ENCODE data around the gene NEK9. TPM values are rescaled to one million over a fixed set of nuclear protein-coding genes. Genes with fewer than 3 reads are reported as not detected.

Gene NEK9
- total RNA-seq, 1 donor from 2014 or later: 119 TPM

DNA sequence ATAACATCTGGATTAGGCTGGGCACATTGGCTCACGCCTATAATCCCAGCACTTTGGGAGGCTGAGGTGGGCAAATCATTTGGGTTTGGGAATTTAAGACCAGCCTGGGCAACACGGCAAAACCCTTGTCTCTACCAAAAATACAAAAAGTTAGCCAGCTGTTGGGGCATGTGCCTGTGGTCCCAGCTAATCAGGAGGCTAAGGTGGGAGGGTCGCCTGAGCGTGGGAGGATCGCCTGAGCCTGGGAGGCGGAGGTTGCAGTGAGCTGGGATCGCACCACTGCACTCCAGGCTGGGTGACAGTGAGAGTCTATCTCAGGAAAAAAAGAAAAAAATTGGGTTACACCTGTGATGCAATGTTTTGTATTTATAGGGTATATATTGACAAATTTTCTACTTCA is 5.3 kb downstream of the NEK9 start:
- DNase-seq (no peak), ATAC-seq (no peak)
- intact Hi-C loops (cut with micrococcal nuclease): no loop called here

DNA sequence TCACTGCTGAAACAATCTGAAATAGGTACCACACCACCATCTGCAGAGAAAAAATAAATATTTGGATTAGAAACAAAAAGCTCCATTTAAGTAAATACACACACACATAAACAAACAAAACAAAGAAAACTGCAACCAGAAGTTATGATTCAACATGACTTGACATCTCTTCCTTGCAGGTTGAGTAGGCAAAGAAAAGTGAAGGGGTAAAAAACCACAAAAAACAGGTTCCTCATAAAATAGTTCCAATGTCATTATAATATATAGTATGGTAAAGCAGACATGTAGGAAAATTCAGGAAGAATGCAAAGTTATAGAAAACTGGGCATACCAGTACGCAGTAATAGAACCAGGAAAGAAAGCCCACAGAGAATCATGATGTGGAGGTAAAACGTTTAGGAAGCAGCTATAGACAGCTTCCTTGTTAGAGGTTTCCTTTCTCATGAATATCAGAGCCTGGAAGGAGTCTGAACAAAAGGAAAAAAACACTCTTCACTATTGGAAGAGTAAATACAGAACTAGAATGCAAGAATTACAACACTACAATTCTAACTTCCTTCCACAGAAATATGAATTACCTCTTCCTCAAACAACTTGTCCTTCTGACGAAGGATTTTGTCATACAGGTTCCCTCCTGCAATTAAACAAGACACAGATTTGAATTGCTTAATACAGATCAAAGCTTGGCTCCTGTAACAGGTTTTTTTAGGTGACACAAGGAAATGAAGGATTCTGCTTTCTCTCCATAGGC is 6.1 kb downstream of the NEK9 start:
- DNase-seq (no peak), ATAC-seq (no peak)
- intact Hi-C loops (cut with micrococcal nuclease): no loop called here

DNA sequence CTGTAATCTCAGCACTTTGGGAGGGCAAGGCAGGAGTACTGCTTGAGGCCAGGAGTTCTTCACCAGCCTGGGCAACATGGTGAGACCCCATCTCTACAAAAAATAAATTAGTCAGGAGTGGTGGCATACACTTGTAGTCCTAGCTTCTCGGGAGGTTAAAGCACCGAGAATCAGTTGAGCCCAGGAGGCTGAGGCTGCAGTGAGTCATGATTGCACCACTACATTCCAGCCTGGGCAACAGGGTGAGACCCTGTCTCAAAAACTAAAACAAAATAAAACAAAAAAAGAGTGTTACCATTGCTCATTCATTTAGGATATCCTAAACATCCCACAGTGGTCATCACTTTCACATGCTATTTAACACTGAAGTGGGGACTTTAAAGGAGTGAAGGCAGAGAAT is 7.8 kb downstream of the NEK9 start:
- ATAC-seq (no peak), DNase-seq (no peak)
- intact Hi-C loops (cut with micrococcal nuclease): no loop called here

DNA sequence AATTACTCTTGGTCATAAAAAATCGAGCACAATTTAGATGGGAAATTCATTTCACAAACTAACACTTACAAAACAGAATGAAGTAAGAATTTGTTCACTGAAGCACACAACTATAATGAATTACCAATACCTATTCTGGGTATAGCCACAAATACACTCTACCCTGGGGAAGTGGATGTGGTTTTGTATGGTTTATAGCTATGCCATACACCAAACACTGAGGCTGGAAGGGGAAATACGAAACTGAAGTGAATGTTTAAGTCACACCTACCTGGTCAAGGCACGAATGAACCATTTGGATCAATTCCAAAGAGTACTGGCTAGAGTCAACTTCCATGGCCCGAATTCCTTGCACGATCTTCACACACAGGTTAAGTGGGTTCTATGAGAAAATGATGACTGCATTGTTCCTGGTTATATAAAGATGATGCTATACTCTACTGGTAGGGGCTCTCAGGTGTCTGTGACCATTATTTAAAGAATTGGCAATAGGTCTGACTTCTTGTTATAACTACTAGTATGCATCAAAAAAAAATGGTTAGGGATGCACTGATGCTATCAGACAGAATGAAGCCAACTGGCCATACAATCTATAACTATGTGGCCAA is 12.8 kb downstream of the NEK9 start:
- intact Hi-C loops (cut with micrococcal nuclease): no loop called here
- ATAC-seq (no peak), DNase-seq (no peak)

DNA sequence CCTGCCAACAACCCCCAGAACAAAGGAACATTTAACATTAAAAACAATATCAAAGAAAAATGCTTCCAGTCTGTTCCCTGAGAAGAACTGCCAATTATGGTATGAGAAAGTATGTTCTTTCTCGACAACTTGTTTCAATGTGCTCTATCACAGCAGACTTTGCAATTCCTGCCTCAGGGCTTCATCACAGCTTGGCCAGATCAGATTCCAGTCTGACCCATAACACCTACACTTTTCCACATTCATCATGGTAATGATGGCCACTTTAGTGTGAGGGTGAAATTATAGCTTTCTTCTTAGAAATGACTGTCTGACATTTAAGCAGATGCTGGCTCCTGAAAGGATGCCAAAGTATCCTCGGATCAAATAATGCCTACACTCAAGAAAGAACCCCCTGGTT is 17.0 kb downstream of the NEK9 start:
- DNase-seq: no peak
- no peak for ATAC-seq
- intact Hi-C loops (cut with micrococcal nuclease): no loop called here

DNA sequence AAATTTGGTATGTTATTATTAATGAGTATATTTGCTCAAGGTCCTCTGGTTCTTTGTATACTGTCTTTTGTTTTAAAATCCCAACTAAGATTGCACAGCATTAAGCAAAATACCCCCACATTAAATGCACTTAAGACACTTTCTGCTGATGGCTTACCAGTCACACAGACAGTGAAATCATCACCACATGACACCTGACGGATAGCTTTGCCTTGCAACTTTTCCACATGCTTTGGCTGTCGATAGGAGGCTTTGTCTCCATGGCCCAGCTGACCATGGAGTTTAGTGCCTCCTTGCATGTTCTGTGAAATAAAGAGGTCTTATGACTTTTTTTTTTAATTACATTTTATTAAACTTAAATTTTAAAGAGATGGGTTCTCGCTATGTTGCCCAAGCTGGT is 19.7 kb downstream of the NEK9 start:
- intact Hi-C loops (cut with micrococcal nuclease): no loop called here
- no peak for ATAC-seq
- no peak for DNase-seq

DNA sequence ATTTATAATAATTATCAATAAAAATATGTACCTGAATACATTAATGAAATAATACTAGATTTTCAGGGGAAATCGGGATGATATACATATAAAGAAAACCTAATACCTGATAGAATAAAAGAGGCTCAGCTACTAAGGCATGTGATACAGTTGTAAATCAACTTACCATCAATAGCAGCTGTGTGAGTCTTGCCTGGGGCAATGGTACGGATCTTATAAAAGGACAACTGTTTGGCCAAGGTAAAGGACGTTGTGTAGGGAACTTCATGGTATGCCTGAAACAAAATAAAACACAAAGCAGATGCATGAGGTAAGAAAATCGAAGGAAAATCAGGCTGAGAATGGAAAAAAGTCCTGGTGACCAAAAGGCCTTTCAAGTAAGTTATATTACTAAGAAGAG is 25.4 kb downstream of the NEK9 start:
- ATAC-seq (no peak), DNase-seq (no peak)
- intact Hi-C loops (cut with micrococcal nuclease): no loop called here

DNA sequence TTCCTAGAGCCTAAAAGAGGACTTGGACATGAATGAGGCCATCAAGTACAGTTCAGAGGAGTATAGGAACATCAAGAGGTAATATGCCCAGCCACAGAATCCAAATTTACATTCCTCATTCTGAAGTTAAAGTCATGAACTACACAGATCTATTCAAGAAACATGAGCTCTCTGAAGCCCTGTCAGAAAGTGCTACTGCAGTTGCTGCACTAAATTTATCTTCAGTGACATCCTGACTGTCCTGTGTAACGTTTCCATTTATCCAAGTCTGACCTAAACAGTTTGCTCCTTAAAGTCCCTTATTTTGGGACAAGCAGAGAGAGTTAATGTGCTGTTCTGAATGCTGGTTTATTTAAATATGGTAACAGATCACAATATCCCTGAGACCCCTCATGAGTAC is 28.2 kb downstream of the NEK9 start:
- DNase-seq (no peak), ATAC-seq (no peak)
- intact Hi-C loops (cut with micrococcal nuclease): no loop called here

DNA sequence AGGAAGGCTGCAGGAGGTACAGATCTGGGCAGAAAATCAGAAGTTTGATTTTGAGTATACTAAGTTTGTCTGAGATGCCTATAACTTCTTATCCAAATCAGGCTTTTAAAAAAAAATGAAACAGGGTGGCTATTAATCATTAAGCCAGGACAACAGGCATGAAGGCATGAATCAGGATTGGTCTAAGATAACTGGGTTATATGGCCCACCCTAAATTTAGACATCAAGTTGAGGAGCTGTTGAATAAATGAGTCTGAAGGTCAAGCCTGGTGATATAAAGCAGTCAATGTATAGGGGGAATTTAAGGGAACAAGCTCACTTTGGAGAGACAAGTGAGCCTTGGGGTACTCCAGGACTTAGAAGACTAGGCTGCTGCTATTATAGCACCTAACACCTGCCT is 28.6 kb downstream of the NEK9 start:
- intact Hi-C loops (cut with micrococcal nuclease): no loop called here
- DNase-seq: no peak
- ATAC-seq: no peak

DNA sequence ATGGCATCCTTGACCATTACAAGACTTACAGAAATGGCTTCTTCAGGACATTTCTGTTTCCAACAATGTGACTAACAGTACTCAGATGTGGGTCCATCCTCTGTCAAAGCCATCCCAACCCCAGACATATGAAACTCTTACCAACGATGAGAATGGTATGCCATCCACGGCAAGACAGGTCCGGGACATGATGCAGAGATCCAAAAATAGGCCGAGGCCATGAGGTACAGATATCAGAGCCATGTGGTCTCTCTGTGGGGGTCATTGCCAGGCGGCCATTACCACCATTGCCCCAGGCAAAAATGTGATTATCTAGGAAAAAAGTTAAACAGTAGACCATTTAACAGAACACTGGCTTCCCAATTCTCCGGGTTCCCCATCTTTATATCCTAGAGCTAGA is 29.9 kb downstream of the NEK9 start:
- peak; percentile 71 for ATAC-seq
- DNase-seq: no peak
- intact Hi-C loops (cut with micrococcal nuclease): no loop called here

DNA sequence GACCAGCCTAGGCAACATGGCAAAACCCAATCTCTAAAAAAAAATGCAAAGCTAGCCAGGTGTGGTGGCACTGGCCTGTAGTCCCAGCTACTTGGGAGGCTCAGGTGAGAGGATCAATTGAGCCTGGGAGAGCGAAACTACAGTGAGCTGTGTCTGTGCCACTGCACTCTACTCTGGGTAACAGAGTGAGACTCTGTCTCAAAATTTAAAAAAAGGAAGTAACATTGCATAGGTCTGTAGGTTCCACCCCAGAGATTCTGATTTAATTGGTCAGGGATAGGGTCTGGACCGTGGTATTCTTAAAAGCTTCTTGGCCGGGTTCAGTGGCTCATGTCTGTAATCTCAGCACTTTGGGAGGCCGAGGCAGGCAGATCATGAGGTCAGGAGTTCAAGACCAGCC is 31.2 kb downstream of the NEK9 start:
- intact Hi-C loops (cut with micrococcal nuclease): no loop called here
- ATAC-seq: no peak
- no peak for DNase-seq

DNA sequence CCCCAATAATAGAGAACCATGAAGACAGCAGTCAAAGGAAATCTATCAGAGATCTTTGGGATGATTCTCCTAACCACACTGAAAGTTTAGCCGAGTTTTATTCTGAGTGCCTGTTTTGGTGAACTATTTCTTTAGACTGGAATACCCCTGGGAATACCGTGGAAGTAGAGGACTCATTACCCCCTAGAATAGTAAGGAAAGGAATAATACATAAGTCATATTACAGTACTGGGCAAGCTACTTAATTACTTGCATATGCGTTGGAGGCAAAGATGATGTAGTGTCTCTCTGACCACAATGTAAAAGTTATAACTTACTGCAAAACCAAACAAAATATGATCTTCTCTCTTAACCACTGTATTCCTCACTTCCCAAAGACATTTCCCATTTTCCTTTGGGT is 32.0 kb downstream of the NEK9 start:
- no peak for ATAC-seq
- intact Hi-C loops (cut with micrococcal nuclease): no loop called here
- no peak for DNase-seq

DNA sequence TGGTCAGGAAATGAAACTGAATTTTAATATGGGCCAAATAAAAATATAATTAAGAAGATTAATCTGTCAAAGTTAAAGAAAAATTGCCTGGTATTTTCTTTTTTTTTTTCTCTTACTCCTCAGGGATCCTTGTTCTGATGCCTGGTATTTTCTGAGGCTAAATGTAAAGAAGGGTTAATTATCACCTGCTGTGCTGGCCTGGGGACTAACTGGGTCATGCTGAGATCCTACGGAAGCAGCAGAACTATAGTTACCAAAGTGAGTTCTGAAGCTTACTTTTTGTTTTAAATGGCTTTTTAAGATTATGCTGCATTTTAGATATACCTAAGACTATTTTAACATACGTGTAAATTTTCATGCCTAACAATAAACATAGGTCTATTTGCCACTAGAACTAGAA is 34.1 kb downstream of the NEK9 start:
- DNase-seq: no peak
- no peak for ATAC-seq
- intact Hi-C loops (cut with micrococcal nuclease): no loop called here

DNA sequence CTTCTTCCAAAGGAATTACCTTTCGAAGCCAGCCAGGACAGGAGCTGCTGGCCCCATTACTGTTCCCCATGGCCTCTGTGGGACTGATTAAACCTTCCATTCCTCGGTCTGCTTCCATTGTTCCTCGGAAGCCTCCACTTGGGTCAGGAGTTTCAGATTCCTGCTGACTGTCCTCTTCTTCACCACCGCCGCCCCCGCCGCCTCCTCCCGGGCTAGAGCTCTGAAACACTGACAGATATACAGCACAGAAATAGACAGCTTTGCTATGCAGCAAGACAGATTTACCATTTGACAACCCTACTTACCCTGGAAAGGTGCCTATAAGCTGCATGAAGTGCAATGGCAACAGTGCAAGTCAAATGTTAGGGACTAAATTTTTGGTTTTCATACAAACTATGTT is 35.6 kb downstream of the NEK9 start:
- no peak for ATAC-seq
- intact Hi-C loops (cut with micrococcal nuclease): no loop called here

DNA sequence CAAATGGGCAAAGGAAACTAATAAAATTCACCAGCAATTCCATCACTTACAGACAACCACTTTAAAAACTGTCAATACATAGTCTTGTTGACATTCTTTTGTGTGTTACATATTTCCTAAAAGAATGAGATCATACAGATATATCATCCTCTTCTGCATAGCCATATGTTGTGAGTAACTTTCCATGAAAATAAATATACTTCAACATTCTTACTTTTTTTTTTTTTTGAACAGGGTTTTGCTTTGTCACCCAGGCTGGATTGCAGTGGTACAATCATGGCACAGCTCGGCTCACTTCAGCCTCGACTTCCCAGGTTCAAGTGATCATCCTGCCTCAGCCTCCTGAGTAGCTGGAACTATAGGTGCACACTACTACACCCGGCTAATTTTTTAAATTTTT is 36.5 kb downstream of the NEK9 start:
- ATAC-seq (no peak), DNase-seq (no peak)
- intact Hi-C loops (cut with micrococcal nuclease): no loop called here

More for the DNA sequence above, 35.6 kb downstream of the NEK9 start:
- DNase-seq: no peak

DNA sequence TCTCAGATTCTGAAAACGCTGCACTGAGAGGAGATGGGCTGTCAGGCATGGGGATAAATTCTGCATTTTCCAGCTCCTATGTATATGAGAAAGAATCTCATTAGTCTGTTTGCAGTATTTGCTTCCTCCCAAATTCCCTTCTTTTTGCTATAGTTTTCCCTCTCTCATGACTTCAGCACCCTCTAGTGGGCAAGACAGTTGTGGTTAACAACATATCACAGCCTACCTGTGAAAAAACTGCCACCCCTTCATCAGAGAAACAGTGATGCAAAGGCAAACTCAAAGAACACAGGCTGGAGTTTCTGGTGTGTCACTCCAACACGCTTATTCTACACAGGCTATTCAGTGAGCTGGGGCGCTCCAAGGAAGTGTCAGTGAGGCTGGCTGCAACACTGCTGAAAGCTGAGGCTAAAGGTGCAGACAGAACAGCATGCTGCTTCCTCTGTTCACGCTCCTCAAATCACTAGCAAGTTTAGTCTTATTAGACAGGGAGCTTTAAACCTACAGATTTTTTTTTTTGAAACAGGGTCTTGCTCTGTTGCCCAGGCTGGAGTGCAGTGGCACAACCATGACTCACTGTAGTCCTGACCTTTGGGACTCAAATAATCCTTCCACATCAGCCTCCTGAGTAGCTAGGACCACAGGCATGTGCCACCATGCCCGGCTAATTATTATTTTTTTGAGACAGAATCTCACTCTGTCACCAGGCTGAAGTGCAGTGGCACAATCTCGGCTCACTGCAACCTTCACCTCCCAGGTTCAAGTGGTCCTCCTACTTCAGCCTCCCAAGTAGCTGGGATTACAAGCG is 38.1 kb downstream of the NEK9 start:
- DNase-seq (no peak), ATAC-seq (peak; percentile 77)
- intact Hi-C loops (cut with micrococcal nuclease): loop anchor here (10.0 kb wide), 1 partner anchor 174 kb away; no protein-coding TSS in a partner anchor

DNA sequence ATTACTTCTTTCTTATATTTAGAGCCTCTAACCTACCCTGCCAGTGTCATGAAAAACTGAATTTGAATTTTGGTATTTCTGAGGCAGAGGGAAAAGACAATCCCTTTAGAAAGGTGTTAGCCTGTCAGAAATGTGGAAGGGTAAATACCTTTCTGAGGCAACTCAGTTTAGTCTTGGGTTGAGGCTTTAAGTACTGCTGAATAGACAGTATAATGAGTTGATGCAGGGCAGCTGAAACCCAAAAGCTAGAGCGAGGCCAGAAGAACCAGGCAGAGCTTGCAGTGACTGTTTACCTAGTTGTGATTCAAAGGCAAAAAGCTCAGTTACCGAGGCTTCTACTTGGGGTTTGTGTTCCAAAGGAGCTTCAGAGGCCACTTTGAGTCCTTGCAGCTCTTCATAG is 38.7 kb downstream of the NEK9 start:
- no peak for ATAC-seq
- no peak for DNase-seq
- intact Hi-C loops (cut with micrococcal nuclease): loop anchor here (10.0 kb wide), 1 partner anchor 173 kb away; no protein-coding TSS in a partner anchor

DNA sequence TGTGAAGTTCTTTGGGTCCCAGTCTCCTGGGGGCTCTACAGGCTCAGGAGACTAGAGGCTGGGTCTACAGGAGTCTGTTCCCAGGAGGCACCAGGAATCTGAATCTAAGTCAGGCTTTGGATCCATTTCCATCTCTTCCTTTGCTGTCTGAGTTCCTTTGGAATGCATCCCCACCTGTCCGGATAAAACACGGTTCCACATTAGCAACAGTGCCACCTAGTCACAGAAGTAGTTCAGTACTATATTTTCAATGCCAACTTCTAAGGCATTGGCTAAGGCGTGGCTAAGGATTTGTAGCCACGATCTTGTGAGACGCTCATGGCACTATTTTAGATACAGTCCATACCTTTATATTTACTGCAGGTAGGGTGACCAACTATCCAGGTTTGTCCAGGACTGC is 42.3 kb downstream of the NEK9 start:
- intact Hi-C loops (cut with micrococcal nuclease): loop anchor here (10.0 kb wide), 1 partner anchor 170 kb away; no protein-coding TSS in a partner anchor
- DNase-seq (no peak), ATAC-seq (no peak)

DNA sequence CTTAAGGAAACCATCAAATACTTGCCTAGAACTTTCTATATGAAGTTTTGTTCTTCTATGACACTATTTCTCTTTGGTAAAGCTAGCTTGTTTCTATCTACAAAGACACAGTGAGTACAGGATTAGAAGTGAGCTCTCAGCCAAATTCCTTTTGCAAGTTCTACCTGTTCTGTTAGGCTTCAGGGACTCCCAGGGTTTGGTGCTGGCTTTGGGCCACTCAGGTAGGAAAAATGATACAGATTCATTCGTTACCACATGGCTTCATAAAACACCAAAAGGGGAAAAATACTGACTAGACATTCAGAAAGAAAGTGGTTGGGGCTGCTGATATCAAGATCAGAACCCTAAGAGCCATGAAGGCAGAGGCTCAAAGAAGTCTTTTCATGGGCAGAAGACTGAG is 43.6 kb downstream of the NEK9 start:
- ATAC-seq: no peak
- intact Hi-C loops (cut with micrococcal nuclease): loop anchor here (10.0 kb wide), 1 partner anchor 168 kb away; no protein-coding TSS in a partner anchor
- no peak for DNase-seq

DNA sequence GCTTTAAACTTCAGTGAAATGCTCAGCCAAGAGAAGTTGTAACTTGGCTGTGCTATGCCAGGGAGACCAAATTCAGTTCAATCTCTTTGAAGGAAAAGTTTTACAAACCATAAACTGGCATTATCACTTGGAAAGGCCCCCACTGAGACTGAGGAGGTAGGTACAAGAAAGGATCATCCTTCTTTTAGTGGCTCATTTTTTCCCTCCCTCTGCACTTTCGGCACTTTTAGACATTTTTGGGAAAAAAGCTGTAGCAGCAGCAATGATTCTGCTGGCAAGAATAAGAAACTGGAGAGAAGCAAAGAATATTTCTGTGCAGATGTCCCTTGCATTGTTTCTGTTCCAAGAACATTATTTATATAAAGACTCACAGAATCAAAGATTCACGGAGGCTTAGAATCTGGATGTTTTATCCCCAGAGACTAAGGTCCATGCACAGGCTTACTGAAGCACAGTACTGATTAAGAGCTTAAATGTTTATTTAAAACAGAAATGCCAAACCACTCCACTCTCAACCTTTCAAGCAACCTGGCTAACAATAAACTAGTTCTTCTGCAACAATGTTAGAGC is 45.1 kb downstream of the NEK9 start:
- intact Hi-C loops (cut with micrococcal nuclease): loop anchor here (10.0 kb wide), 1 partner anchor 167 kb away; no protein-coding TSS in a partner anchor

More for the DNA sequence above, 45.1 kb downstream of the NEK9 start:
- peak; percentile 19 for ATAC-seq
- DNase-seq: no peak

Measured in left ventricle myocardium superior (tissue), 1 donor.